K562 (cell line): ENCODE results near the gene FBXO9. TPM values are rescaled to one million over a fixed set of nuclear protein-coding genes. Genes with fewer than 3 reads are reported as not detected.

Source experiments
- BACH1 ChIP-seq: fragments of 200-800 bp; sonication (Bioruptor generic); IDR thresholded peaks from 2 replicates; pipeline ENCODE4 v1.6.1; 2016; ENCODE audit warnings: missing genetic modification characterization, missing compliant biosample characterization
- CEBPG ChIP-seq, 3 experiments: fragments of 200-800 bp in 1 of 3; sonication (Bioruptor generic) in 1 of 3; sonication (generic) in 1 of 3; formaldehyde crosslinking in 1 of 3; IDR thresholded peaks in 2 of 3; conservative IDR thresholded peaks in 1 of 3; 2 replicates each; pipeline versions ENCODE4 v1.6.1 to v1.8.0; 2016 to 2022; ENCODE audit warnings: missing compliant biosample characterization in 2 of 3, missing genetic modification characterization in 2 of 3, mild to moderate bottlenecking in 1 of 3, missing genetic modification reagents in 1 of 3
- CTBP1 ChIP-seq: fragments of 450-650 bp; IDR thresholded peaks from 2 replicates; pipeline ENCODE4 v1.6.1; 2016; ENCODE audit warnings: borderline replicate concordance
- DDX20 ChIP-seq: fragments of 450-650 bp; IDR thresholded peaks from 2 replicates; pipeline ENCODE4 v1.6.1; 2016; ENCODE audit warnings: missing genetic modification characterization, low read depth, mild to moderate bottlenecking, missing compliant biosample characterization, moderate library complexity
- EP400 ChIP-seq: fragments of 450-650 bp; IDR thresholded peaks from 2 replicates; pipeline ENCODE4 v1.6.1; 2017; ENCODE audit warnings: antibody characterized with exemption, mild to moderate bottlenecking, moderate library complexity
- GATAD2B ChIP-seq: fragments of 450-650 bp; IDR thresholded peaks from 2 replicates; pipeline ENCODE4 v1.6.1; 2017; ENCODE audit warnings: mild to moderate bottlenecking, borderline replicate concordance
- NBN ChIP-seq: fragments of 450-650 bp; IDR thresholded peaks from 2 replicates; pipeline ENCODE4 v1.6.1; 2016; ENCODE audit warnings: low read depth, mild to moderate bottlenecking
- NFYB ChIP-seq: IDR thresholded peaks from 2 replicates; pipeline ENCODE4 v1.6.1; 2011; ENCODE audit warnings: mild to moderate bottlenecking, moderate library complexity; ENCODE audit not compliant: insufficient read length; ENCODE audit errors: extremely low read depth
- NUFIP1 ChIP-seq: fragments of 450-650 bp; IDR thresholded peaks from 2 replicates; pipeline ENCODE4 v1.6.1; 2018; ENCODE audit not compliant: partially characterized antibody
- RBM25 ChIP-seq: fragments of 200-400 bp; formaldehyde crosslinking; IDR thresholded peaks from 2 replicates; pipeline ENCODE4 v1.6.1; 2018; ENCODE audit warnings: low read length, low read depth, moderate library complexity; ENCODE audit not compliant: severe bottlenecking
- RFX5 ChIP-seq: IDR thresholded peaks from 2 replicates; pipeline ENCODE4 v1.6.1; 2011; ENCODE audit warnings: low read depth, mild to moderate bottlenecking, improper control_type of control experiment, low read length
- SP2 ChIP-seq: IDR thresholded peaks from 2 replicates; pipeline ENCODE4 v1.6.1; 2011; ENCODE audit warnings: mild to moderate bottlenecking, low read depth, low read length, moderate library complexity; ENCODE audit not compliant: poor library complexity, severe bottlenecking; ENCODE audit errors: extremely low read depth
- TRIM28 ChIP-seq: fragments of 450-650 bp; IDR thresholded peaks from 2 replicates; pipeline ENCODE4 v1.6.1; 2017
- U2AF1 ChIP-seq: fragments of 200-400 bp; formaldehyde crosslinking; optimal IDR thresholded peaks from 2 replicates; pipeline ENCODE3; 2017; ENCODE audit warnings: mild to moderate bottlenecking, low read depth, low read length, moderate library complexity
- ZBTB2 ChIP-seq: fragments of 450-650 bp; IDR thresholded peaks from 2 replicates; pipeline ENCODE4 v1.6.1; 2016; ENCODE audit warnings: antibody characterized with exemption
- ZBTB5 ChIP-seq: fragments of 450-650 bp; IDR thresholded peaks from 2 replicates; pipeline ENCODE4 v1.6.1; 2017; ENCODE audit warnings: antibody characterized with exemption
- ZFPM2 ChIP-seq: fragments of 250-450 bp; sonication (Bioruptor Pico); IDR thresholded peaks from 2 replicates; pipeline ENCODE4 v1.5.1; 2022; ENCODE audit warnings: mild to moderate bottlenecking
- ZNF79 ChIP-seq: fragments of 250-450 bp; sonication (Bioruptor Pico); IDR thresholded peaks from 2 replicates; pipeline ENCODE4 v1.4.0; 2020; ENCODE audit warnings: low read depth, mild to moderate bottlenecking, moderate library complexity
- polyA plus RNA-seq, 8 experiments: library from polyadenylated mRNA; depleted of rRNA in 4 of 8; stranded (reverse) in 5 of 8; unstranded in 3 of 8; fragments of >200 nt; fragmentation: Nextera tagmentation in 2 of 8; fragmentation: Illumina TruSeq in 1 of 8; extraction: Ambion mirVana in 2 of 8; extraction: Trizol in 1 of 8; gene quantifications; 2 replicates each; pipeline versions ENCODE4 v1.2.1 to v1.2.3, GENCODE V29; 2011 to 2014; ENCODE audit warnings: inconsistent platforms in 1 of 8, missing spikeins in 1 of 8
- total RNA-seq, 7 experiments: library from RNA; depleted of rRNA in 6 of 7; stranded (reverse); fragments of >200 nt in 6 of 7; fragmentation: Illumina TruSeq in 2 of 7; extraction: Trizol in 2 of 7; gene quantifications; 2 replicates each; pipeline versions ENCODE4 v1.2.1 to v1.2.3, GENCODE V29; 2011 to 2021; ENCODE audit warnings: low replicate concordance in 1 of 7
- TF ChIP-seq, protein P1 (sequence below): fragments of 450-650 bp; IDR thresholded peaks from 2 replicates; pipeline ENCODE4 v1.6.1; 2014; ENCODE audit warnings: low read depth, mild to moderate bottlenecking, moderate library complexity, borderline replicate concordance
- TF ChIP-seq, protein P2 (sequence below): IDR thresholded peaks from 2 replicates; pipeline ENCODE4 v1.6.1; 2014; ENCODE audit warnings: antibody characterized with exemption
- TF ChIP-seq, protein P3 (sequence below), 2 experiments: fragments of 450-650 bp in 1 of 2; sonication (generic) in 1 of 2; formaldehyde crosslinking in 1 of 2; IDR thresholded peaks in 1 of 2; conservative IDR thresholded peaks in 1 of 2; 2 replicates each; pipeline versions ENCODE4 v1.6.1 to v1.8.1; 2016 to 2023; ENCODE audit warnings: mild to moderate bottlenecking in 2 of 2, moderate library complexity in 2 of 2, inconsistent platforms in 1 of 2, missing genetic modification reagents in 1 of 2

FBXO9 gene
- total and polyA plus RNA-seq, 9 of the 15 experiments (the other 6 are each of a cell fraction or from before 2014, with no cell fraction given): 10.1 to 85.3 (median 51.4) TPM

GRCh38 chr6:53067849-53068361 is 2.7 kb downstream of the FBXO9 start (continued):
- TF ChIP-seq DDX20 (tag) (no peak), RBM25 (no peak), SP2 (no peak), NBN (no peak), BACH1 (tag) (no peak), ZBTB2 (no peak), TRIM28 (0 out of 2 replicates have a peak, but pooled peaks have one; percentile 21), ZBTB5 (no peak), RFX5 (no peak), GATAD2B (peak; percentile 84), ZFPM2 (CRISPR knock-in tag) (no peak), EP400 (peak; percentile 25), U2AF1 (no peak), NUFIP1 (no peak), NFYB (no peak), ZNF79 (CRISPR knock-in tag) (no peak), CEBPG (CRISPR knock-in tag; IDR thresholded peaks at IDR 0.05) (peak; percentile 17; the same call in 1 of the 2 replicates), CEBPG (tag; conservative IDR thresholded peaks at IDR 0.05 in 1 of 2, IDR thresholded peaks at IDR 0.05 in 1 of 2) (peak in 1 of 2 experiments; percentile 64), CTBP1 (0 out of 2 replicates have a peak, but pooled peaks have one; percentile 16)
- TF ChIP-seq, protein P1, sequence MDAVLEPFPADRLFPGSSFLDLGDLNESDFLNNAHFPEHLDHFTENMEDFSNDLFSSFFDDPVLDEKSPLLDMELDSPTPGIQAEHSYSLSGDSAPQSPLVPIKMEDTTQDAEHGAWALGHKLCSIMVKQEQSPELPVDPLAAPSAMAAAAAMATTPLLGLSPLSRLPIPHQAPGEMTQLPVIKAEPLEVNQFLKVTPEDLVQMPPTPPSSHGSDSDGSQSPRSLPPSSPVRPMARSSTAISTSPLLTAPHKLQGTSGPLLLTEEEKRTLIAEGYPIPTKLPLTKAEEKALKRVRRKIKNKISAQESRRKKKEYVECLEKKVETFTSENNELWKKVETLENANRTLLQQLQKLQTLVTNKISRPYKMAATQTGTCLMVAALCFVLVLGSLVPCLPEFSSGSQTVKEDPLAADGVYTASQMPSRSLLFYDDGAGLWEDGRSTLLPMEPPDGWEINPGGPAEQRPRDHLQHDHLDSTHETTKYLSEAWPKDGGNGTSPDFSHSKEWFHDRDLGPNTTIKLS: no peak
- TF ChIP-seq, protein P2, sequence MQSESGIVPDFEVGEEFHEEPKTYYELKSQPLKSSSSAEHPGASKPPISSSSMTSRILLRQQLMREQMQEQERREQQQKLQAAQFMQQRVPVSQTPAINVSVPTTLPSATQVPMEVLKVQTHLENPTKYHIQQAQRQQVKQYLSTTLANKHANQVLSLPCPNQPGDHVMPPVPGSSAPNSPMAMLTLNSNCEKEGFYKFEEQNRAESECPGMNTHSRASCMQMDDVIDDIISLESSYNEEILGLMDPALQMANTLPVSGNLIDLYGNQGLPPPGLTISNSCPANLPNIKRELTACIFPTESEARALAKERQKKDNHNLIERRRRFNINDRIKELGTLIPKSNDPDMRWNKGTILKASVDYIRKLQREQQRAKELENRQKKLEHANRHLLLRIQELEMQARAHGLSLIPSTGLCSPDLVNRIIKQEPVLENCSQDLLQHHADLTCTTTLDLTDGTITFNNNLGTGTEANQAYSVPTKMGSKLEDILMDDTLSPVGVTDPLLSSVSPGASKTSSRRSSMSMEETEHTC: no peak
- TF ChIP-seq, protein P3, sequence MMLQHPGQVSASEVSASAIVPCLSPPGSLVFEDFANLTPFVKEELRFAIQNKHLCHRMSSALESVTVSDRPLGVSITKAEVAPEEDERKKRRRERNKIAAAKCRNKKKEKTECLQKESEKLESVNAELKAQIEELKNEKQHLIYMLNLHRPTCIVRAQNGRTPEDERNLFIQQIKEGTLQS (IDR thresholded peaks at IDR 0.05): no peak
- TF ChIP-seq, protein P3 (CRISPR knock-in tag; conservative IDR thresholded peaks at IDR 0.05): no peak
